H54 (cell line): Measurements from ENCODE around the gene ENHO.

Experiments used
- DNase-seq: peaks from one replicate; pipeline ENCODE4 v3.0.0; 2011; ENCODE audit warnings: low spot score, mixed read lengths; ENCODE audit not compliant: insufficient read length
- FAIRE-seq: peaks from 3 replicates; lab custom pipeline; 2011; peaks lifted over from hg19 to GRCh38; lab: Jason Lieb, UNC
- POLR2A ChIP-seq: IDR thresholded peaks from 2 replicates; pipeline ENCODE4 v1.6.1; 2011; ENCODE audit warnings: low read depth, mild to moderate bottlenecking, low read length

The ENHO gene

GRCh38 chr9:34522091-34522887, 501 bp downstream of the ENHO start:
- TF ChIP-seq POLR2A, result no peak
- FAIRE-seq (no peak), DNase-seq (no peak)

DNA sequence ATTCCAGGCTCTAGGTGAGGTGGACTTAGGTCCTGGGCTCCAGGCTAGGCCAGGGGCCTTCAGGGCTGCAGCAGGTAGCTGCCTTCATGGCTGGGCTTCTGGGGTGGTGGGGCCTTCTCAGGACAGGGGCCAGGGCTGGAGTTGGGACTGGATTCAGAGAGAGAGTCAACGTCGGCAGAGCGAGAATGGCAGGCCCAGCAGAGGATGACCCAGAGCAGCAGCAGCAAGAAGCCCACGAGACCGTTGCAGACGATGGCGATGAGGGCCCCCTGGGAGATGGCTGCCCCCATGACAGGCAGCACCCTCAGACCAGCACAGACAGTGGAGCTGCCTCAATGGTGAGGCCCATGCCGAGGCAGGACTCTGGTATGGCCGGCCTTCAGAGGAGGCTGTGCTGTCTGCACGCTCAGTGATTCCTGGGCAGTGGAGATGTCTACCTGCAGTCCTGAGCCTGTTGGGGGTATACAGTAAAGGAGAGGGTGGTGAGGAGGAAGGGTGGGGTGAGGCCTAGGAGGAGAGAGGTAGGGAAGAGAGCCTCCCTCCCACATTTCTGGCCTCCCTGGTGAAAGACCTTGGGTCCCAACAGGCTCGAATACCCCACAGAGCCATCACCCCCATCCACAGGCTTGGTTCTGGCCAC, 1.3 kb downstream of the ENHO start:
- TF ChIP-seq POLR2A, result no peak
- FAIRE-seq, result no peak
- no peak for DNase-seq

GRCh38 chr9:34520505-34521385, 2.0 kb downstream of the ENHO start:
- TF ChIP-seq POLR2A, result no peak
- DNase-seq, result no peak
- FAIRE-seq, result no peak

DNA sequence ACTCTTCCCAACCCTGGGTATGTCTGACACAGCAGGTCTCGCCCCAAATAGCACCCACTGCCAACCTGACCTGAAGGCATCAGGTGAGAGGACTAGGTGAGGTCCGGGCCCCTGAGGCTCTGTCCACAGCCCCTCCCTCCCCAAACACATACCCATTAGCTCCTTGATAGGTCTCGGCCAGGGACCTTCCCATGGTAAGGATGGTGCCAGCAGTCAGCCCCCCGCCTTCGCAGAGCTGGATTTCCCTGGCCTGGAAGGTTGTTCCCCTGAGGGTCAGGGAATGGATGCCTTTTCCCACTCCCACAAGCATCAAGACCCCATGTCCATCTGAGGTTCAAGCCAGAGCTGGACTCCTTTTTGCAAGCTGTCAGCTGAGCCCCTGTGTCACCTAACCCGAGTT, 2.7 kb downstream of the ENHO start:
- DNase-seq, result no peak
- TF ChIP-seq POLR2A, result no peak
- FAIRE-seq, result no peak

GRCh38 chr9:34519321-34520020, 3.3 kb downstream of the ENHO start:
- FAIRE-seq (no peak), DNase-seq (no peak)
- no peak for TF ChIP-seq POLR2A

- FAIRE-seq (no peak), DNase-seq (no peak)
- TF ChIP-seq POLR2A, result no peak
Observed at GRCh38 chr9:34518896-34519295, 3.9 kb downstream of the ENHO start.

- no peak for FAIRE-seq
- no peak for DNase-seq
Observed at GRCh38 chr9:34518110-34518616, 4.6 kb downstream of the ENHO start.

DNA sequence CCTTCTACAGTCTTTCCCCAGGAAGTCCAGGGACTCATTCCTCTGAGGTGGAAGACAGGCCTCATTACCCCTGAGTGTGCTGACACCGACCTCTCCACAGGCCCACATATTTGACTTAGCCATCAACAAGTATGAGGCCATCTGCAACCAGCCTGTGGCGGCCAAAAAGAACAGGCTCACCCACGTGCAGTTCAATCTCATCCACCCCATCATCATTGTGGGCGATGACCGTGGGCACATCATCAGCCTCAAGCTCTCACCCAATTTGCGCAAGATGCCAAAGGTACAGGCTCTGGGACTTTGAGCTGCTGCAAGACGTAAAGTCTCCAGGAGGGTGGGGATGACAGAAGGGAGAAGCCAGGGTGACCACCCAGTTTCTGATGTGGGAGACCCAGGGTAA, 5.6 kb downstream of the ENHO start:
- no peak for TF ChIP-seq POLR2A
- FAIRE-seq (no peak), DNase-seq (no peak)

More at GRCh38 chr9:34518110-34518616, 4.6 kb downstream of the ENHO start:
- no peak for TF ChIP-seq POLR2A

DNA sequence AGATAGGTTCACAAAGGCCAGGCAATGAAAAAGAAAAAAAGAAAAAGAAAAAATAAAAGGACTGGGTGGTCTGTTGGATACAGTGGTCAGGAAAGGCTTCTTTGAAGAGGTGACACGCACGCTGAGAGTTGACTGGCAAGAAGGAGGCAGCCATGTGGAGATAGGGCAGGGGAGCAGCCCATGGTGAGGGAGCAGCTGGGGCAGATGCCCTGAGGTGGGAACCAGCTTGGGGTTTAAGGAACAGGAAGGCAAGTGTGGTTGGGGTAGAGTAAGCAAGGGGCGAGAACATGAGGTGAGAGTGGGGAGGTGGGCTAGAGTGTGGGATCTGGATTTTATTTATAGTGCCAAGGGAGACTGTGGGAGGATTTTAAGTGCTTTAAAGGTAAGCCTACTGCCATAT, 6.8 kb downstream of the ENHO start:
- FAIRE-seq (no peak), DNase-seq (no peak)
- TF ChIP-seq POLR2A, result no peak

DNA sequence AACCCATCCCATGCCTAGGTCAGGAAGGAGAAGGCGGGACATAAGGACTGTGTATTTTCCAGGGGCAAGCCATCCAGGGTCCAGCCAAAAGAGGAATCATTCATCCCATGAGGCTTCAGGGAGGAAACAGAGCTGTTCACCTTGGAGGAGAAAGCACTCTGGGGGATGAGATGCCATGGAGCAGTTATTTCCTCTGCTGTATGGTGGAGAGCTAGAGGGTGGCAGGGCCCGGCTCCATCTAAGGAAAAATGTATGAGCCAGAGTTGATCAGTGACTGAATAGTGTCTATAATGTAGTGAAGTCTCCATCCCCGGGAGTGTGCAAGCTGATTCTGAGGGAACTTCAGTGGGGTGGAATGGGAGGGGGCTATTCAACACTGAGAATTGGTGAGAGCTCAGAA, 8.0 kb downstream of the ENHO start:
- FAIRE-seq (no peak), DNase-seq (no peak)
- TF ChIP-seq POLR2A, result no peak

DNA sequence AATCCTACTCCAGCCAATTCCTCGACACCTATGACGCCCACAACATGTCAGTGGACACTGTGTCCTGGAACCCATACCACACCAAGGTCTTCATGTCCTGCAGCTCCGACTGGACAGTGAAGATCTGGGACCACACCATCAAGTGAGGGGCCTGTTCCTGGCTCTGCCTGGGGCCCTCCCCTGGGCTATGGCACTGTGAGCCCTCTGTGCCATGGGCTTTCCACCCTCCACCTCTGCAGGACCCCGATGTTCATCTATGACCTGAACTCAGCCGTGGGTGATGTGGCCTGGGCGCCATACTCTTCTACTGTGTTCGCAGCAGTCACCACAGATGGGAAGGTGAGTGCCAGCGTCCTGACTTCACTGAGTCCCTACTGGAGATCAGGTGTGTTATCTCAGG, 8.4 kb downstream of the ENHO start:
- no peak for TF ChIP-seq POLR2A
- FAIRE-seq, result no peak

DNA sequence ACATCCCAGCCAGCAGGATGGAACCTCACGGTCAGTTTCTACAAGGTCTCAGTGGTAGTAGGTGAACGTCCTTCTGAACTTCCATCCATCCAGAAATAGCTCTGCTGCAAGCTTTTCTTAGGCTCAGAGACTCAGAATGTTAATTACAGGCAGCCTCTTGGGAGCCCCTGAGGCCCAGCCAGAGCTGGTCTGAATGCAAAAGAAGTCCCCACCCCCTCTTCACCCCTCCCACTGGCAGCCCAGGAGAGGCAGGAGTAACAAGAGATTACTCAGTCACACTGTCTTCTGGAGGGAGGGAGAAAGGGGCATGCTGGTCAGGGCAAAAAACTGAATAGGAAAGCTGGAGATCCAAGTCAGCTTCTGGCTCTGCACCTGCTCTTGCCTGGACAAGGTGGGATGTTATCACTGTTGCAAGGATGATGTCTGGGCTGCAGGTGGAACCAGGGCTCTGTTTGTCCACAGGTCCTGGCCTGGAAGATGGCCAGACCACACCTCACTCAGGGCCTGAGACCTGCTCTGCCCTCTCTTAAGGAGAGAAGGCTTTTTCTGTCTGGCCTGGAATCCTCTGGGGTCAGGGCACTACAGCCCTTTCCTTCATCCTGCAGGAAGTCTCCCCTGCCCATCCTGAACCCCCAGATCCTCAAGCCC, 9.1 kb downstream of the ENHO start:
- DNase-seq (no peak), FAIRE-seq (no peak)
- TF ChIP-seq POLR2A, result no peak

More for the DNA sequence above, 8.4 kb downstream of the ENHO start:
- no peak for DNase-seq
